ENCODE results near the gene NXPH1.

NXPH1 gene

DNA sequence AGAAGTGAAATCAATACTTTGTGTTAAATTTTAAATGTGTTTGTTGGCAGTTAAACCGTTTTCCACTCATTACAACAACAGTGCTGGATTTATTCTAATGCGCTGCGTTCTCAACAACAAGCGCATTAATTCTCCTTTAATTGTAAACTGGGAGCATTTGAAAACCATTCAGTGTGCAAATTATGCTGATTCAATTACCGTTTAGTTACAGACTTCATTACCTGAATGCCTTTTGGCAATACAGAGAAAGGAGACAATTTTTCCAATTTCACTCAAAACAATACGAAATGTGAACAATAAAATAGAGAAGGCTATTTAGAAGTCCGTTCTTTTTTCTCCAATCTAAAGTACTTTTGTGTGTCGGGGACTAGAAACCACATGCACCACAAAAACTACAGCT, 4.2 kb downstream of the NXPH1 start:
- DNase-seq = no peak

DNA sequence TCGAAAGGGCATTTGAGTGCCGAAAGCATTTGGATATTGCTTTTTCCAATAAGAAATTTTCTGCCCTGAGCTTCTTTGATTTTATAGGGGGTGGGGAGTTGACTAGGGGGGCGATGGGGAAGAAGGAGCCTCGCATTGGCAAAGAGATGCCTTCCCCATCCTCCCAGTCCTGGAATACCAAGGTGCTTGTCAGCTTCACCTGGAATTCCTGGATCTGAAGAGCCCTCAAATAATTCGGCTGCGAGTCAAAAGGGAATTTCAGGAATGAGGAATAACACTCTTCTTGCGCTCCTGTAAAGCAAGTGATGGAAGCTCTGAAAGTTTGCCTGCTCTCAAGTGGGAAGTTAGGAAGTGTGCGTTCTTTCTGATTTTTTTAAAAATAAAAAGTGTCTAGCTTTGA, 7.3 kb downstream of the NXPH1 start:
- DNase-seq = no peak

DNA sequence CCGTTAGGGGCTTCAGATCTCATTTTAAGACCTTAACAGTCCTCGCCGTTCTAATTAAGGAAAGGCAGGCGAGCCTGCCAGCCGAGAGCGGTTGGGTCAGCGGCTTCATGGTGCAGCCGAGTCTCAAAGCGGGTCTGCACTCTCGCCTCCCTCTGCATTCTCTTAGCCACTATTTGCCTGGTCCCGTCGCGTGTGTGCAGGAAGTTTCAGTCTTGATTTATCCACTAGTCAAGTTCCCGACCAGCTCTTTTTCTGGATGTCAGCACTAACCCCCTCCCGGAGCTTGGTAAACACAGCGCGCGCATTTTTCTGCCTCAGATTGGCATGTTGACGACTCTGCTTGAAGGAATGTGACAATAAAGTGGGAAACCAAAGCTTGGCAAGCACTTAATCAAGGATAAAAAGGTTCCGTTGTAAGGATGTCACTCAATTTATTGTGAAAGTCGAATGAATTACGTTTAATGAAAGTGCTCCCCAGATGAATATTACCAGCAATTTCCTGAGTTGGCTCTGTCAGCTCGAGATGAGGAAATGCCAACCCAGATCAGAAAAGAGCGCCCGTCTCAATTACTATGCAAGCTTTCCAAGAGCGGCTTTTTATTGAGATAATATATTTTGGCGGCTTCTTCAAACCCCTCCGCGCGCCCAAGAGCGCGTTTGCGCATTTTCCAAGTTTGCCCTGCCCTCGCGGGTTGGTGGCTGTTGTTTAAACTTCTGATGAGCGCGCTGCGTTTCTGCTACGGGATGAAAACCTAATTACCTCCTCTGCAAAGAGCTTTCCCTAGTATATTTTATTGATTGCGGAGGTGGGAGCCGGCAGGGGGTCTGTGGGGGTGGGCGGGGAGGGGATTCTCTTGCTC, 7.9 kb downstream of the NXPH1 start:
- DNase-seq = peak in 1 of 2 experiments; percentile 33

DNA sequence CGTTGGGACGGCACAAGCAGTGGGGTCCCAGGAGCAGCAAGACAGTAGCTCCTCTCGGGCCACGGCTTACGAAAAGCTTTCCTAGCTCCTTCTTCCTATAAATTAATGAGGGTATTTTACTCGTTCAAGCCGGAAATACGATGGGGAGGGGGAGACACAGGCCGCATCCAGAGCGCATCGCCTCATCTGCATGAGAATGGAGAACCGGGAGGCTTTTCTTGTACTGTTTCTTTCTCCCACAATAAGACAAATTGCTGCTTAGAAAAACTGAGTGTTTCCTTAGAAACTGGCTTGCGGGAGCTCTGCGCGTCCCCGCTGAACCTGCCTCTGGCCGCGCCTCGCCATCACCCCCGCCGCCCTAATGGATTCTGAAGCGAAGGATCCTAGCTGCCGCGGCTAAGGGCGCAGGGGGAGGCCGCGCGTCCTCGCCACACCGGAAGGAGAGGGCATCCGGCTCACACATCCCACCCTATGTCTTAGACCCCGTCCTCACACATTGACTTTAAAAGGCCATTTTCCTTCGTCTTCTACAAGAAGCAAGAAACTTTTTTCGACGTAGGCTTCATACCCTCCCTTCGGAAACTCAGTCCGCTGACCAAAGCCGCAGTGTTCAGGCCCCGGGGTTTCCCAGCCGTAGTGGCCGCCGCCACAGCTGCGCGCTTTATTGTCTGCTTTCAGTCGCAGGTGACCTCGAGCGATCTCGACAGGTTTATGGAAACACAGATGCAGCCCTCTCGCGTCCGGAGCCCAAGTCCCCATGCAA, 8.8 kb downstream of the NXPH1 start:
- peak; percentile 49 to 54 for DNase-seq

DNA sequence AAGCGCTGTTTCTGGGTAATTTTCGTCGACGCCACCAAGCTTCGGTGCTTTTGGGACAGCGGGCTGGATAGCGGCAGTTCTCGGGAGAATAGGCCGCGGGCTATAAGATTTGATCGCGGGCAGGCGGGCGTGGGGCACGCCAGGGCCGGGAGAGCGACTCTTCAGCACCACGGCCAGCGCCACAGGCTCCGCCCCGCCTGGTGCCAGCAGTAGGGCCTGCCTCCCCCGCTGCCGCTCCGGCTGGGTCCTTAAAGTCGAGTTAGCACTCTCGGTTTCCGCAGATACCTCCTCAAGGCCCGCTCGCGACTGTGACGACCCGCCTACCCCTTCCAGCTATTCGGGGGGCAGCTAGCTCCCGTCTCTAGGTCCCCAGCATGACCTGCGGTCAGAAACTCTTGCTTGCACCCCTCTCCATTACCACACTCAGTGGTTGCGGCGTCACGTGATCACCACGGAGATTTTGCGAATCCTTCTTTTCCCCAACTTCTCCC, 9.4 kb downstream of the NXPH1 start:
- peak; percentile 38 to 59 for DNase-seq

DNA sequence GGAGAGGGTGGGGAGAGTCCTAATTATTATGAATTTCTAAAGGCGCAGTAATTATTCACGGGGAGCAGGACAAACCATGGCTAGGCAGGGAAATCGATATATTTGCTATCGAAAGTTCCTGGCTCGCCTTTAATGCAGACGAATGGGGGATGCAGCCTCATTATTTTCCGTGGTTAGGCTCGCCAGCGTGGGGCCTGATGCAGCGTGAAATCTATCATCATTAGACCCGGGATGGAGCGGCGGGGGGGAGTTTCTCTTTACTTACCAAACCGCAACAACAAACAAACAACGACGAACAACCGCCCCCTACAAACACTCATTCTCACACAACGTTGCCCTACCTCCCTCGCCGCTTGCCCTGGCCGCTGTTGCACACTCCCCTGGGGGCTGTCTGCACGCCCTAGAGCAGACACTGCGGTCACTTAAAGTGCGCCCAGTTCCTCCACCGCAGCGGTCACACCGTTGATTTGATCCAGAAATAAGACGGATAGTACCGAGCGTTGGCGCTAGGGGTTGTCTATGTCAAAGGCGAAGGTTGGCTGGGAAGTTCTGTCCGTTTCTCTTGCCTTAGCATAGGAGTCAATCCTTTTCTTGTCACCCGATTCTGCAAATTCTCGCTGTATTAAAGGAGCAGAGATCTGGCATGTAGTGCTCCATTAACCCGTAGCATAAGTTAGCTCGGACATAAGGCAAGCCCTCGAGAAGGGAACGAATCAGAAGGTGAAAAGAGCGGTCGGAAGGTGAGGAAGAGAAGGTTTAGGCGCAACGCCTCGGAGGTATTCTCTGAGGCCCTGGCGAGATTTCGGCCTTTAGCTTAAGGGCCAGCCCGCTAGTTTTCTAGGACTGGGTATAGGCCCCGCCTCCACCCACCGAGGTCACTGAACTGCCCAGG, 10.4 kb downstream of the NXPH1 start:
- DNase-seq = peak; percentile 62 to 75

DNA sequence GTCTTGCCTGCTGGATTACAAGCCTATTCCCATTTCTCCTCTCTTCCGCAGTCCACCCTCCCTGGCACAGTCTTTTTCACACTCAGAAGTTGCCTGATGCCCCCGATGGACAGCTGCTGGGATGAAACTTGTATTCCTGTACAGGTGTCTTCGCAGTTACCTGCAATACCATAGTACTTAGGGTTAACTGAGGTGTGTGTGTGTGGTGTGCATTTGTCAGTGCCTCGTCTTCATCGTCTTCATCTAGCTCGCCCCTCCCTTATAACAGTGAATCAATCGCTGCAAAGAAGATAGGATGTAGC, 11.0 kb downstream of the NXPH1 start:
- DNase-seq = peak in 1 of 2 experiments; percentile 22

DNA sequence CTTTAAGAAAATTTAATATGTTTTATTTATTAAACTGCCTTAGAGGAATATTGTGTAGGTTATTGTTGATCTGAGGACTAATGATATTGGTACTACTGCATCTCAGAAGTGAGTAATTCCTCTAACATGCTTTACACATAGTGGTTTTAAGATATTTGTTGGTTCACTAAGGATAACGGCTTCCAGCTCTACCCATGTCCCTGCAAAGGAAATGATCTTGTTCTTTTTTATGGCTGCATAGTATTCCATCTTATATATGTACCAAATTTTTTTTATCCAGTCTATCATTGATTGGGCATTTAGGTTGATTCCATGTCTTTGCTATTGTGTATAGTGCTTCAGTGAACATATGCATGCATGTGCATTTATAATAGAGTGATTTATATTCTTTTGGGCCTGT, 20.1 kb downstream of the NXPH1 start:
- no peak for DNase-seq

DNA sequence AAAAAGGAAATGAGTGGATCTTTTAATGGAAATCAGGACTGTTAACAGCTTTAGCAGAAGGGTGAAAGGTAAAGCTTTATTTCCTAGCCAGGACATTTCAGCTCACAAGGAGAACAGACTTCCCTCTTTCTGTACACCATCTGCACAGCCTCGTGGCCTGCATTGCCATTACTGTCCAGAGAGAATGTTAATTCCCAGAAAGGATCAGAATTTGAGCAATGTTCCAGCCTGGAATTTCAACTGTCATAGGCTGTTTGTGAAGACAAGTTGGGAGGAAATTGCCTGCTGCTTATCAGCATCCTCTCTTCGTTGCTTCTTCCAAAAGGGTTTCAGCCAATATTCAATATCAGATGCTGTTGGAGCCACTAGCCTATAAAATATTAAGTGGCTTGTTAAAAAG, 22.0 kb downstream of the NXPH1 start:
- peak; percentile 51 to 88 for DNase-seq

DNA sequence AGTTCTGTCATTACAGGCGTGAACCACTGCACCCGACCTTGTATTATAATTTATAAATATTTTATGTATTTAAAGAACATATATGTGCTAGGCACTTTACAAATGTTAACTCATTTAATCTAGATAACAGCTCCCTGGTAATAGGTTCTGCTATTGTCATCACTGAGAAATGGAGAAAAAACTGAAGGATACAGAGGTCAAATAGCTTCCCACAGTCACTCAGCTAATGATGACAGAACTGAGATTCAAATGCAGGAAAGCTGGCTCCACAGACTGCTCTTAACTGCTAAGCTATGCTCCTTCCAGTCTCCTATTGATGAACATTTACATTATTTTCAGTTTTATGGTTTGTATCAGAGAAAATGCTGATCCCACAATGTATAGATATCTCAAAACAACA, 28.9 kb downstream of the NXPH1 start:
- DNase-seq = no peak

DNA sequence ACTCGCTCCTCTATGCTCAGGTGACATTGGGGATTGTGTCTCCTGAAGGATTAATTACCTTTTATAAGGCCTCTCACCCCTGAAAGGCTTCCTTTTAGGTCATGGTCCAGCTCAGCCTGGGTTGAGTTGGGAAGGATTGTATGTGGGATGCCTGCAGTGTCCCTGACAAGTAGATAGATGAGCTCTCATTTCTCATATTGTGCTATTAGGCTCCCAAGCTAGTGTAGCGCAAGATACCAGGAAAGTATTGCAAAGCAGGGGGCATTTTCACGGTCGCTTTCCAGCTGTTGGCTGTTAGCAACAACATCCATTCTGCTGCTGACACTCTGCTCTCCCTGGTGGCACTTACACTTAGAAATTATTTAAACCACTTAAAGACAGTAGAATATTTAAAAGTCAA, 31.9 kb downstream of the NXPH1 start:
- no peak for DNase-seq

DNA sequence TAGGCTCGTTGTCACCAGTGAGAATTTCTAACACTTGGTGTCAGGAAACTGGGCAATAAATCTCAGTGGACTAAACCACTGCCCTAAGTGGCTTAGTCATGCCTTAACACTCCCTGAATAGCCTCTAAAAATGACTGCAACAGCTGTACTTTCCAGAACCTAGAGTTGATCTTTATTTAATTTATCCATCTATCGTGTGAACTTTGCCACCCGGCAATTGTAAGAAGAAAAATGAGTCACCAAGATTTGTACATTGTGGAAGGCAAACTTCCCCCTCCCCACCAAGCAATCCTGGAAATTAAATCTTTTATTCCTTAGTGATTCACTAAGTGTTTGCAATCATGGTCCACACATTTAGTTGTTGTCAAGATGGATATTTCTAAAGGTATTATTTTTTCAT, 47.1 kb downstream of the NXPH1 start:
- DNase-seq = no peak

DNA sequence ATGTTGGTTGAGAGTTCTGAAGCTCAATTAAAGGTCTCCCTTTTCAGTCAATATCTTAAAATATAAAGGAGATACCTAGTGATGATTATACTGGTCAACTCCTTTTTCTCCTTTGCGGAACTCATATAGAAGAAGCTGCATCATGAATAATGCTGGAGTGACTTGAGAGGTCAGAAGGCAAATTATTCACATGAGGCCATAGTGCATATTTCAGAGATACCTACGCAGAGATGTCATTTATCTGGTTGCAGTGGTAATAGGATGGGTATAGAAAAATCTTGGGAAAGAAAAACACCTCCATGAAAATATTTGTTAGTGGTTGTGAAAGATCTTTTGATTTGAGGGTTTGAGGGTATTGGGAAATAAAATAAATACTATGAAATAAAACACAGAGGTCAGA, 47.7 kb downstream of the NXPH1 start:
- DNase-seq = no peak

DNA sequence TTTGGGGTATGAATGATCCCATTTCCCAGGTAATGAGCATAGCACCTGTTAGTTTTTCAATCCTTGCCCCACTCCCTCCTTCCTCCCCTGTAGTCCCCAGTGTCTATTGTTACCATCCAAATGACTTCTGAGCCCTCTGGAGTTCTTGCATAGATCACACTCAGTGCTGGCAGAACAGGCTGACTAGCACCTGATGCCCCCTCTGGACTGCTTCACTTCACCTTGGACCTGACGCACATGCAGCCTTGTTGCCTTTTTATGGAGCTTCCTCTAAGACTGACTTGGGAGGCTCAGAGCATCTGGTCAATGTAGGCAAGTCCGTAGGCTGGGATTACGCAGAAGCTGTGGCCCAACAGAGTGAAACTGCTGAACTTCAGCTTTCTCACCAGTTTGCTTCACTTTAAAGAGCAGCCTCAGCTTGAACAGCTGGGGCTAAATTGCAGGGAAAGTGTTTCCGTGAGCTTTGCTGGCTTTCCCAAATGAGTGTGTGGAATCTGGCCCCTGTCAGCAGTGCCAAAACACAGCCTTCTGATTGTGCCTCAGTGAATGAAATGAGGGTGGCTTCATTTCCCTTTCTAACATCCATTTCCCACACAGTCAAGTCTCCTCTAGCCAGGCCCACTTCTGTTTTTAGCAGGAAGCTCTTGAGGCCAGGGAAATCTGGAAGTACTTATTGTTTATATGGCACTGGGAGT, 48.5 kb downstream of the NXPH1 start:
- no peak for DNase-seq

DNA sequence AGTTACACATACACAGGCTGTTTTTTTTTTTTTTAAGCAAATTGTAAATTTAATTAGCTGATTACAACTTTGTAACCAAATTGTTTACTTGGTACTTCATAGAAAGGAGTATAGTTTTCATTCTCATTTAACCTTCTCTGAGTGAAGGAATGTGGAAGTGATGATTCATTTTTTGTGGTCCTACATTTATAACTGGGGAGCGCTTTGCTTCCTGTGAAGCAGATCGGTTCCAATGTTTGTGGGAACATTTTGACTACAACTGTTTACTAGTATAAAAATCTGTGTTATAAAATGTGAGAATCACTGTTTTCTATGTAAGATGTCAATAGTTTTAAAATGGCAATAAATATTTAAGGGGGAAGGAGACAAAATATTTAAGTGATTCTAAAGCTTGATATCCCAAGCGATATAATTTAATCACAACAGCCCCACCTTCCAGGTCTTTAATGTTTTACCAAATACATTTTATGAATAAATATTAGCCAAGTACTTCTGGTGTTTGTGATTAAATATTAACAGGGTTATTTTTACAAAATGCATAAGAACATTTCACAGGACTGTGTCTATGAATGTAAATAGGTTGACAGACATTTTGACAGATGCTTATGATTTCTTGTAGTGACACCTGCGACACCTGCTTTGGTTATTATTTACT, 57.1 kb downstream of the NXPH1 start:
- no peak for DNase-seq

DNA sequence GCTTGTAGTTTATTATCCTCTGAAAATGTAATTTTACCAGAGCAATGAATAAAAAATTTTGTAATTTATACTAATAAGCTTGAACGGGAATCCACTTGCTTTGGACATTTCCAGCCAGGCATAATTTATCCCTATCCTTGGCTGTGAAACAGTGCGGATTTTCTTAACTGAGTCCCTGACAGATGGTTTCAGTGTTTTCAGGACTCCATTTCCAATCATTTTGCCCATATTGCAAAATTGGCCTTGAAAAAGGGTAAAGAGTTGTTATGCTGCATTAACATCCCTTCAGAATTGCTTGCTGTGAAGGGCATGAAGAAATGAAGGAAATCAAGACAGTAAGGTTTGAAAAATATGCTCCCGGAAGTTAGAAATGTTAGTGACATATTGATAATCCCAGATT, 57.7 kb downstream of the NXPH1 start:
- no peak for DNase-seq

DNA sequence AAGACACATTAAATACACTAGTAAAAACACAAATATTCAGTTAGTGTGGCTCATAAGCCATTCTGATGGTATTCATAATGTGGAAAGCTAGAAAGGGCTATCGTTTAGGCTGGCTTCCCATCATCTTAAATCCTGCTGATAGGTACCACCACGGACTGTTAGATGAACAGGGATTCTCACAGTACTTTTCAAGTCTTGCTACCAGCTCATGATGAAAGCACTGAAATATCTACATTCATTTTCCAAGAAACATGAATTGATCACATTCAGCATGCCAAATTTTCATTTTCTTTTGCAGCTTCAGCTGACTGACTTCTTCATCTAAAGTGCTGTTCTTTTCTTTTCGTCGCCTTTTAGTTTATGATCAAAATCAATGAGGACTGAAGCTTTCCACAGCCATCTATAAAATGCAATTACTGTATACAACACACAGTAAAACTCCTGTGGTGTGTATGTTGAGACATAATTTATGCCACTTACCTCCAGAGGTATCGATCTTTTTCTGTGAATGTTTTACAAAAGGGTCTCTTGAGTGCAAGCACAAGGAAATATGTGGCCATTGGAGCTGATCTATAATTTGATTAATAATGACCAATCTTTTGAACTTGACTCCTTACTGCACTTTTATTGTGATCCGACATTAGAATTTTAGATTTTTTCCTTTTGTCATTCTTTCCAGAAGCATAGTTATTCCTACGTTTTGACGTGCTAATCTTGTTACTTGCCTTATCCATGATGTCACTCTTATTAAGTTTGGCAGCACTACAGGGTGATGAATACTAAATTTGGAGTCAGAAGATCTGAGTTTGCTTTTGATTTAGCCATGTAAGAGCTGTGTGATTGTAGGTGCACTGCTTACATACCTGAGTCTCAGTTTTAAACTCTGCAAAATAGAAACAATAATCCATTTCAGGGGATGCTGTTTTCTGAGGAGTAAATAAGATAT, 58.4 kb downstream of the NXPH1 start:
- no peak for DNase-seq

DNA sequence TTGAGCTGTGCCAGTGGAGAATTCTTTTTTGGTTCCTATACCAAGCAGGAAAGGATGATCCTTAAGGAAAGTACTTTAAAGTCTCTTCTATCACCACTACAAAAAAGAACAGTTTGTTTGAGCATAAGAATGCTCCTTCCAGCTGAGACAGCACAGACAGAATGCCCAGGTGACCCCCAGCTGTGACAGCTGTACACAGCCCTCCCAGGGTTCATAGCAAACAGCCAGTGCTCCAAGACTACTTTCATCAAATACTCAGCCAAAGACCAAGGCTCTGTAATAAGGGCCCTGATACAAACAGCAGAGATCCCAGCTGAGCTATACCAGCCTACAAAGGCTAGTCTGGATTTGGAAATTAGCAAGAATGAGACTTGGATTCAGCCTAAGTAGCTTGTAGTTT, 65.7 kb downstream of the NXPH1 start:
- no peak for DNase-seq

DNA sequence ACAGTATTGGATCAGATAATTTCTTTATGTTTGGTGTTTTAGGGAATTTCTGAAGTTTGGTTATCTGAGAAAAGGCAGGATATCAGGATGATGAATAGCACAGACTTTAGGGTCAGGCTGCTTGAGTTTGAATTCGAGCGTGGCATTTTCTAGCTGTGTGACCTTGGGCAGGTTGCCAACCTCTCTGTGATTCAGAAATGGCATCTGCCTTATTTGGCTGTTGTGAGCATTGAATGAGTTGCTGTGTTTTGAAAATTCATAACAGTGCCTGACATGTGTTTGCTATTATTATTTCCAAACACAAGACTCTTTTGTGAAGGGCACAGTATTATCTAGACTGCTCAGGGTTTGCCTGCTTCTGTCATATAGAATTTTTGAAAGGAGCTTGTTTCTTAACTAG, 66.9 kb downstream of the NXPH1 start:
- no peak for DNase-seq

DNA sequence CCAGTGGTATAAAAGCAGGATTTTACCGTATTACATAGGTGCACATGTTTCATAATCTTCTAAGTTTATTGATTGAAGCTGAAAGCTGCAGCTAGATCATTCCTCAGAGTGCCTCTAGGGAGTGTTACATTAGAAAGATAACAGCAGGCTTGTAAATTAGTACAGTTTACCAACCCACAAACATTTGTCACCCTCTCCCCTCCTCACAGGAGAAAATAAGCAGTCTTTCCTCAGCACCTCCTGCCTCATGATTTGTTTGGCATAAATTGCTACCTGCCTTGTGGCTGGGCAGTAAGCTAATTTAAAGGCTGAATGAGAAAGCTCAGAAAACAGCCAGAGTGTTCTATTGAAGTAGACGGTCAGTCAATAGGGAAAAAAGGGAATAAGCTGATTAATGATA, 74.2 kb downstream of the NXPH1 start:
- peak in 1 of 2 experiments; percentile 42 for DNase-seq

DNA sequence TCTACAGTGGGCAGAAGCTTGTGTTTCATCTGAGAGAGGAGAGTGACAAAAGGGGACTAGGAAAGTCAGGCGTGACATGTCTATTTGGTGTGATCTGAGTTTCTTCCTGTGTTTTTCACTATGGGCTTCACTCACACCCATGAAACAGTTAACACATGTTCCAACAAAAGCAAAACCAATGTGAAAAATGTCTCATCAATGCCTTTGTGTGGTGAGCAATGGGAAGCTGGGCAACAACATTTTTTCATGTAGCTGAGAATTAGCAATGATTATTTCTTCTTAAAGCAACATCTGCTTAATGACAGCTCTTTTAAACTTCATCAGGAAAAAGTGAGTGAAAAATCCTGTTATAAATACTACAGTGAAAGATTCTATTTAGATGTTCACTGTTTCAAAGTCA, 76.2 kb downstream of the NXPH1 start:
- DNase-seq = no peak

Data from NCI-H524 (cell line).